Peyer's patch (tissue), 4 donors: ENCODE measurements around the gene MGRN1. TPM values are rescaled to one million over a fixed set of nuclear protein-coding genes. Genes with fewer than 3 reads are reported as not detected.

Experiments used
- DNase-seq, 3 donors: peaks; one replicate each; pipeline ENCODE4 v3.0.0-alpha.2; 2017 to 2019
- H3K27ac ChIP-seq, 4 donors: fragments of 200-600 bp; sonication (generic); one replicate each; pipeline ENCODE4 v1.5.1; 2016 to 2019
- H3K27me3 ChIP-seq, 2 donors: fragments of 200-600 bp; sonication (generic); one replicate each; pipeline ENCODE4 v1.5.1; 2019
- H3K36me3 ChIP-seq, 3 donors: fragments of 200-600 bp; sonication (generic); one replicate each; pipeline ENCODE4 v1.5.1; 2016 to 2019
- H3K4me1 ChIP-seq, 4 donors: fragments of 200-600 bp; sonication (generic); one replicate each; pipeline ENCODE4 v1.5.1; 2016 to 2019
- H3K4me3 ChIP-seq, 4 donors: fragments of 200-600 bp; sonication (generic); 1 replicate in 3 of 4; 2 replicates in 1 of 4; pipeline ENCODE4 v1.5.1; 2016 to 2019; ENCODE audit warnings: mild to moderate bottlenecking in 1 of 4
- H3K9me3 ChIP-seq, 4 donors: fragments of 200-600 bp; sonication (generic); one replicate each; pipeline ENCODE4 v1.5.1; 2016 to 2019; ENCODE audit warnings: mild to moderate bottlenecking in 1 of 4
- CTCF ChIP-seq, 6 experiments: fragments of 450-650 bp in 4 of 6; fragments of 200-600 bp in 2 of 6; sonication (generic) in 1 of 6; IDR thresholded peaks; one replicate each; pipeline ENCODE4 v1.5.1; 2017 to 2019; ENCODE audit warnings: antibody characterized with exemption in 6 of 6, mild to moderate bottlenecking in 3 of 6, moderate library complexity in 1 of 6
- POLR2A ChIP-seq, 2 donors: fragments of 450-650 bp; IDR thresholded peaks; one replicate each; pipeline ENCODE4 v1.5.1; 2017; ENCODE audit warnings: antibody characterized with exemption in 2 of 2, mild to moderate bottlenecking in 2 of 2, moderate library complexity in 2 of 2
- total RNA-seq, 4 donors: library from RNA; depleted of rRNA; stranded (reverse); fragments of >200 nt; gene quantifications; one replicate each; pipeline ENCODE4 v1.1.0, GENCODE V29; 2016

Gene MGRN1
- total RNA-seq, 4 donors from 2014 or later = 74.1 to 147 (median 93.8) TPM

DNA sequence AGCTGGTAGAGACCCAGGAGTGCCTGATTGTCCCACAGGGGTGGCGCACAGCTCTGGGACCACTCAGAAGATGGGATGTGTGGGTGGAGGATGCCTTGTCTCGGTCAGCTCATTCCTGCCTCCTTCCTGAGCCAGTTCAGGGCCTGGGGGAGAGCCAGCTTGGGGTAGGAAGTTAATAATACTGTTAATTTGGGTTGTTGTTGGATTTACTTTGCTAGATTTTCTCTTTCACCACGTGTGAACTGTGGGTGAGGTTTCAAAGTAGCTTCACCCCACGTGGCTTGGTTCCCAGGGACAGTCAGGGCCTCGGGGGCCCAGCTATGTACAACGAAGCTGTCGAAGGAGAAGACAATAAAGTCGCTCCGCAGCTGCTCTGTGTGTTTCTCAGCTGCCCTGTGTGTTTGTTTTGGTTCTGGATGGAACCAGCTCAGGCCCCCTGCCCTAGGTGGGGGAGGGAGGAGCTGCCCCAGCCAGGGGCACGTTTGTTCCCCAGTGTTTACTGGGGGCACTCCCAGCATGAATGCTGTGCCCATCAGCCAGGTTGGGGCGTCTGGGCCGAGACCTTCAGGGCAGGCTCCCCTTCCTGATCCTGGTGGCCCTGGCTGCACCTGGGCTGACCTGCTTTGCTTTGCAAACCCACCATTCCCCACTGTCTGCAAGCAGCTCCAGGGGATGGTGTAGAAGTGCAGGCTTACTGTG, 71.0 kb downstream of the MGRN1 start:
- H3K36me3 ChIP-seq = peaks cover 0 to 51% (median 0%) of the 10 kb centered on the region in 3 donors
- no peak overlapping the region for H3K27ac ChIP-seq
- no peak for TF ChIP-seq CTCF (IDR thresholded peaks at IDR 0.05)
- TF ChIP-seq POLR2A (IDR thresholded peaks at IDR 0.05) = no peak
- H3K27me3 ChIP-seq = no peaks in the 10 kb centered on the region
- H3K4me3 ChIP-seq = no peak overlapping the region
- DNase-seq = no peak
- H3K9me3 ChIP-seq = no peaks in the 10 kb centered on the region
- peaks cover 5 to 25% (median 18%) of the 10 kb centered on the region in 4 donors for H3K4me1 ChIP-seq

- Histone ChIP-seq H3K9me3 (no peaks in the 10 kb centered on the region), H3K27ac (no peak overlapping the region), H3K4me1 (peaks cover 5 to 25% (median 18%) of the 10 kb centered on the region in 4 donors), H3K4me3 (no peak overlapping the region), H3K27me3 (no peaks in the 10 kb centered on the region), H3K36me3 (peaks cover 0 to 58% (median 0%) of the 10 kb centered on the region in 3 donors)
- peak in 1 of 3 donors; percentile 47 for DNase-seq
- TF ChIP-seq POLR2A (IDR thresholded peaks at IDR 0.05) (no peak), CTCF (IDR thresholded peaks at IDR 0.05) (no peak)
Measured at GRCh38 chr16:4696172-4696904, 71.7 kb downstream of the MGRN1 start.

DNA sequence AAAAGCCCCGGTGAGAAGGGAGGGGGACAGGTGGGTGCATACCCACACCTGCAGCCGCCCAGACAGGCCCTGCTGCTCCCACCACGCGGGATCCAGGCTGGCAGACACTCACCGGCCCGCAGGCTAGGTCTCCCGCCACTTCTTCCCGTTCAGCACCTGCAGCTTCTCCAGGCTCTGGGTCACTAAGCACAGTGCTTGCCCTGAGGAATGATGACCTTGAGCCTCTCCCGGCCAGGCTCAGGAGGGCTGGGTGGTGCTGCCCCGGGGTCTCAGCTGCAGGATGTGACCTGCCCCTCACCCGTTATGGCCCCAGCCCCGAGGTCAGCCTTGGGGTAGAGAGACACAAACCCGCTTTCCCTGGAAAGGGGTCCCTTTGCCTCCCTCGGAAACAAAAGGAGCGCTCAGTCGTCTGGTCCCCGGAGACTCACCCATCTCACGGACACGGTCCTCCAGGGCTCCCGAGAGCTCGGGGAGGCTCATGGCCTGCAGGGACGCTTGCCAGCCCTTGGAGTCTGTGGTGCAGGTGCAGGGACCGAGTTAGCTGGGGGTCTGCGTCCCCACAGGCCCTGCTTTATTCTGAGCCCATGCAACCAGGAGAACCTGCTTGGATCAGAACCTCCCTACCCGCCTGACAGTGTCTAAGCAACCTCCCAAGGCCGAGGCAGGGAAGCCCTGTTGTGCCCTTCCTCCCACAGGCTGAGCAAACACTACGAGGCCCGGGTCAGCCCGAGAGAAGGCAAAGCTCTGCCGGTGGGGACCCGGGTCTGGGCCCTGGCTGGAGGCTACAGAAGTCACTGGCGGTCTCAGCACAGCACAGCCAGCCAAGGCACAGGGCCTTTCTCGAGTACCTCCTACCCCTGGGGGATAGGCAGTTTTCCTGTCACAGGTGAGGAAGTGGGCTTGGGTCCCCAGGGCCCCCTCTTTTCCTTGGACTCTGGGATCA, 72.5 kb downstream of the MGRN1 start:
- H3K9me3 ChIP-seq = no peaks in the 10 kb centered on the region
- no peaks in the 10 kb centered on the region for H3K27me3 ChIP-seq
- no peak overlapping the region for H3K4me3 ChIP-seq
- peaks cover 0 to 66% (median 0%) of the 10 kb centered on the region in 3 donors for H3K36me3 ChIP-seq
- DNase-seq = peak in 1 of 3 donors; percentile 47
- H3K27ac ChIP-seq = no peak overlapping the region
- no peak for TF ChIP-seq POLR2A (IDR thresholded peaks at IDR 0.05)
- TF ChIP-seq CTCF (IDR thresholded peaks at IDR 0.05) = no peak
- H3K4me1 ChIP-seq = peaks cover 5 to 24% (median 16%) of the 10 kb centered on the region in 4 donors

DNA sequence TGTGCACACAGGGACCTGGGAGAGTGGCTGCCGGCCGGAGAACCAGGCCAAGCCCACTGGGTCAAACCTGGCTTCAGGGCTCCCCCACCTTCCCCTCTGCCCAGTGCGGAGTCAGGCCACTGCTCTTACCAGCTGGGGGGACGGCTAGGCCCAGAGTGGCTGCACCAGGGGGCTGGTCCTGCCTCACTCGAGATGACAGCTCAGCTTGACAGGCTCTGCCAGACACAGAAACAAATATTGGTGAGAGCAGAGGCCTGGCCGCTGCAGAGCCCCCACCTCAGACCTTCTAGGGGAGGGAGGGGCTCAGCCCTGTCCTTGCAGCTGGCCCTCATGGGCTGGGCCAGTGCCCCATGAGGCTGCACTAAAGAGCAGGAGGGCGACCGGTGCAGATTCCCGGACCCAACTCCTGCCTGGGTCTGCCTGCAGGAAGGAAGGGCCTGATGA, 73.2 kb downstream of the MGRN1 start:
- Histone ChIP-seq H3K27me3 (no peaks in the 10 kb centered on the region), H3K4me1 (peaks cover 5 to 17% (median 10%) of the 10 kb centered on the region in 4 donors), H3K9me3 (no peaks in the 10 kb centered on the region), H3K4me3 (no peak overlapping the region), H3K36me3 (peaks cover 0 to 72% (median 0%) of the 10 kb centered on the region in 3 donors), H3K27ac (no peak overlapping the region)
- no peak for TF ChIP-seq POLR2A (IDR thresholded peaks at IDR 0.05)
- no peak for TF ChIP-seq CTCF (IDR thresholded peaks at IDR 0.05)
- DNase-seq = no peak
